ENCODE measurements around the gene CUL3.

Gene CUL3

GRCh38 chr2:224579411-224579810, 5.8 kb downstream of the CUL3 start:
- no peak for DNase-seq

GRCh38 chr2:224577541-224577940, 7.6 kb downstream of the CUL3 start:
- no peak for DNase-seq

- no peak for DNase-seq
Measured at GRCh38 chr2:224576088-224576715, 9.0 kb downstream of the CUL3 start.

GRCh38 chr2:224574423-224575084, 10.6 kb downstream of the CUL3 start:
- DNase-seq, result no peak

DNA sequence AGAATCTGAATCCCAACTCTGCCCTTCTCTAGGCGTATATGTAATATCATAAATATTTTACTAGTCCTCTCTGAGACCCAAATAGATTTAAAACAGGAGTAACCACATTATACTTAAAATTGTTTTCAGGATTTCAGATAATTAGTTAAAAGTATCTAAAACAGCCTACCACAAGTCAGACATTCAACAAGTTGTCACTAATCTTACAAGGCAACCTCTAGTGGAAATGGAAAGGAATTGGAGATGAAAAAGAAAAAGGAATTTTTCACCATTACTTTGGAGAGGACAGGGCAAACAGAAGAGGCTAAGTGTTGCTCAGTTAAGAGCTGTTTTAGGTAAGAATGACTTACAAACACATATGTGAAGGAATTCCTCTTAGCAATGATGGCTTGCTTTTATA, 11.4 kb downstream of the CUL3 start:
- DNase-seq, result no peak

DNA sequence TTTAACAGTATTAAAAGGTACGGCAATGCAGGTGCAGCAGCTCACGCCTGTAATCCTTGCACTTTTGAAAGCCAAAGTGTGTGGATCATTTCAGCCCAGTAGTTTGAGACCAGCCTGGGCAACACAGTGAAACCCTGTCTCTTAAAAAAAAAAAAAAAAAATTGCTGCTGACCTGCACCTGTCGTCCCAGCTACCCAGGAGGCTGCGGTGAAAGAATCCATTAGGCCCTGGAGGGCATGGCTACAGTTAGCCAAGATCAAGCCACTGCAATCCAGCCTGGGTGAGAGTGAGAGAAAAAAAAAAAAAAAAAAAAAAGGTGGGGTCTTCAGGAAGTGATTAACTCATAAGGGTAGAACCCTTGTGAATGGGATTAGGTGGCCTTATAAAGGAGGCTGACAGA, 12.8 kb downstream of the CUL3 start:
- no peak for DNase-seq

DNA sequence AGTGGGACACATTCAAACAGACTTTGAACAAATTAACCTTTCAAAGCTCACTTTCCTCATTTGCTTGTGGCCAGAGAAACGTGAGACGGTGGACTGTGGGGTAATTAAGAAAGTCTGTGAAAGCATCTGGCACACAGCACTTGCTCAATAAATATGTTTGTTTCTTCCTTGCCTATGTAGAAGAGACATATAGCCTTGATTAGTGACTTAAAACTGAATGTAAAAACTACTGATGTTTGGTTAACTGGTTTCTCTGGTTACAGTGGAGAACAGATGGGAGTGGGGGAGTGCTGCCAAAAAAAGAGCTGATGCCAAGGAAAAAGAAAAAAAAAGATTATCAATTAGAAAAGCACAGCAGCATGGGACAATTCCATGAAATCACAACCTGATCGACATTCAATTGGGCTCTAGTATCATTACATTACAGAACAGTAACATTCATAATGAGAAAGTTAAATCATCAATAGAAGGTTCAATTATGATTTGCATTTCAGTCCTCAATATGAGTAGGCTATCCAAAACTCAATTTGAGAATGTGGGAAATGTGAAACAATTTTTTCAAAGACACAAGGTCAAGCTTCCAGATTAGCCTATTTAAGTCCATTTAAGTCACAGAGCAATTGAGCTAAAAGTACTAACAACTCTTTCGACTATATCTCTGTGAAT, 14.7 kb downstream of the CUL3 start:
- DNase-seq, result no peak

DNA sequence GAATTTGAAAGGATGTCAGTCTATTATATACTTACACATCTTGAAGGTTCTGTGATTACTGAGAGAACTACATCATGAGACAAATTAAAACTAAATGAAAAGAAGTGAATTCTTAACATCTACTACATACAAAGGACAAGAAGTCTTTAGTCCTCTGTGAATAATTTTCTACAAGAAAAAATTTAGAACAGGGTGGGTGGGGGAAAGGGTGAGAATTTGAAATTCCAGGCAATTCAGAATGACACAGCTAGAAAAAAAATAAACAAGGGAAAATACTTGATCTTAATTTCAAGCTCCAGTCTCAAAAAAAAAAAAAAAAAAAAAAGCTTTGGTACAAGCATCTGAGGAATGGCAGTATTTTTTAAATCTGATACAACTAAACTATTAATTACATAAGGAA, 15.5 kb downstream of the CUL3 start:
- no peak for DNase-seq

GRCh38 chr2:224565452-224566035, 19.6 kb downstream of the CUL3 start:
- no peak for DNase-seq

- DNase-seq, result no peak
Measured at GRCh38 chr2:224563537-224563936, 21.6 kb downstream of the CUL3 start.

GRCh38 chr2:224562831-224563230, 22.3 kb downstream of the CUL3 start:
- no peak for DNase-seq

- DNase-seq, result no peak
Measured at GRCh38 chr2:224561234-224562005, 23.7 kb downstream of the CUL3 start.

DNA sequence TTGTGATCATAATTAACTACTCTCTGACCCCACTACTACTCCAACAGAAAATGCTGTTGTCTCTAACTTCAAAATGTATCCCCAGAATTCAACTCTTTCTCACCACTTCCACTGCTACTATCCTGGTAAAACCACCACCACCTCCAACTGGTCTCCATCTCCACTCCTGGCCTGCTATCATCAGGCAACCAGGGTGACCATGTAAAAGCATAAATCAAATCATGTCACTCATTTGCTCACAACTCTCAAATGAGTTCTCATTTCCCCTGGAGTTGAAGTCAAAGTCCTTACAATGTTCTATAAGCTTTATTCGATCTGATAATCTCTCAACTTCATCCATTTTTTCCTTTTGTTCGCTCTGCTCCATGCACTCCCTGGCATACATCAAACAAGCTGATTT, 24.6 kb downstream of the CUL3 start:
- no peak for DNase-seq

- no peak for DNase-seq
Measured at GRCh38 chr2:224557610-224558009, 27.6 kb downstream of the CUL3 start.

- no peak for DNase-seq
Measured at GRCh38 chr2:224556381-224556780, 28.8 kb downstream of the CUL3 start.

GRCh38 chr2:224555823-224556366, 29.3 kb downstream of the CUL3 start:
- no peak for DNase-seq

DNA sequence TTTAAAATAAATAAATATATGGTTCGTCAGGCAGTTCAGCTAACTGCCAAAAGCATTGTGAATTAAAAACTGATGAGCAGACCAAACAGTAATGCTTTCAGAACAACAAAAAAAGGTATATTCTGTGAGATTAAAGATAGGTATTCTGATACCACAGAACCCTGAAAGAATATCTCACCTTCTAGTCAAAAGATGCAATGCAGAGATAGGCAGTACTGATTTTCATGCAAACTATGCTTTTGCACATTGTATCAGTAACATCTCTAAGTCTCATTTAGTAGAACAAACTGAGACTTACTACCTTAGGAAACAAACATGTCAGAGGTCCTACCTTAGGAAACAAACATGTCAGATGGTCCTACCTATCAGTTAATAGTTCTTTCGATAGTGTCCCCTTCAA, 32.4 kb downstream of the CUL3 start:
- DNase-seq, result no peak

DNA sequence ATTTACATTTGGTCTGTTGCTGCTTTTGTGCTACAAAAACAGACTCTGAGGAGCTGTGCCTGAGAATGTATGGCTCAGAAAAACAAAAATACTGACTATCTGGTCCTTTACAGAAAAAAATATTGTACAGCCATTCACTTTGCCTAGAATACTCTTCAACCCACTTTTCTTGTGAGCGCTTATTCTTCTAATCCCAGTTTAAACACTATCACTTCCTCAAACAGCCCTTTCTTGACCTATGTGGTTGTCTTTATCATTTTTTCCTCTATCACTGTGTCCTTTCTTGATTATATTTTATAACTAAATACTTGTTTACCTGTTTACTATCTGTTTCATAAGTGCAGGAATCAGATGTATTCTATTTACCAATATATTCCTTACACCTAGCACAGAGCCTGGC, 33.5 kb downstream of the CUL3 start:
- DNase-seq, result no peak

DNA sequence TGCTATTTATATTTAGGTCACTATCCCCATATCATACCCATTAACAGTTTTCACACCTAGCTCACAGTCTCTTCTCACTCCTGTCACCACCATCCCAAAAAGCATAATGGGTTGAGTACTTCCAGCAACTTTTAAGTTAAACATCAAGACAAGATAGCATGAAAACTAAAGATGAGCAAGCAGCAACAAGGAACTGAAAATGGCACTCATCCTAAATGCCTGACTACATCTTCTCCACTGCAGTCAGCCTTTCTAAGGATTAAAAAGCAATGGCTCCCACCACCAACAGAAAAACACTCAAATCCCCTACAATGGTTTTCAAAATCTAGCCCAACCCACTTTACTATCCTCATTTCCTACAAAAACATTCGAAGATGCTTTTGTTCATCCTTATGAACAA, 38.2 kb downstream of the CUL3 start:
- DNase-seq, result no peak

- no peak for DNase-seq
Measured at GRCh38 chr2:224545884-224546644, 39.1 kb downstream of the CUL3 start.

- no peak for DNase-seq
Measured at GRCh38 chr2:224543939-224544338, 41.2 kb downstream of the CUL3 start.

- no peak for DNase-seq
Measured at GRCh38 chr2:224538561-224539138, 46.5 kb downstream of the CUL3 start.
